ENCODE measurements around the gene CRYBG3. TPM values are rescaled to one million over a fixed set of nuclear protein-coding genes. Genes with fewer than 3 reads are reported as not detected.

CRYBG3 gene
- total RNA-seq, 6 donors from 2014 or later: 19.7 to 32.7 (median 26.6) TPM

DNA sequence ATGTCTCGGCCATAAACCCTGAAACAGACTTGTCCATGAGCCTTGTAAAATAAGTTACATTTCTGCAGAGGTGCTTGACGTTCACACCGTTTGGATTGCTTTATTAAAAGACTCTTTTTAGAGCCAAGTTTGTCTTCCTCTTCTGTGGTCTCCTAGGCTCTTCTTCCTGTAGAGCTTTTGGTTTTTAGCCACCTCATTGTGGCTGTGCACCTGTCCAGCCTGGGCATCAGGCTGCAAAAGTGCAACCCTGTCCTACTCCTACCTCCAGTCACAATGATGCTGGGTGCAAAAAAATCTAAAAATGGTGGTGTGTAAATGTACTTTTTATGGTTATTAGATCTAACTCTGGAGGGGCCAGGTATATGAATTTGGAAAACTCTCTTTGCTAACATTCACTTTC is 153.2 kb downstream of the CRYBG3 start:
- peaks cover 8 to 19% (median 18%) of the 10 kb centered on the region in 4 donors for H3K4me1 ChIP-seq
- H3K27me3 ChIP-seq: no peaks in the 10 kb centered on the region
- H3K36me3 ChIP-seq: no peaks in the 10 kb centered on the region
- no peak overlapping the region for H3K27ac ChIP-seq
- TF ChIP-seq, protein P1, sequence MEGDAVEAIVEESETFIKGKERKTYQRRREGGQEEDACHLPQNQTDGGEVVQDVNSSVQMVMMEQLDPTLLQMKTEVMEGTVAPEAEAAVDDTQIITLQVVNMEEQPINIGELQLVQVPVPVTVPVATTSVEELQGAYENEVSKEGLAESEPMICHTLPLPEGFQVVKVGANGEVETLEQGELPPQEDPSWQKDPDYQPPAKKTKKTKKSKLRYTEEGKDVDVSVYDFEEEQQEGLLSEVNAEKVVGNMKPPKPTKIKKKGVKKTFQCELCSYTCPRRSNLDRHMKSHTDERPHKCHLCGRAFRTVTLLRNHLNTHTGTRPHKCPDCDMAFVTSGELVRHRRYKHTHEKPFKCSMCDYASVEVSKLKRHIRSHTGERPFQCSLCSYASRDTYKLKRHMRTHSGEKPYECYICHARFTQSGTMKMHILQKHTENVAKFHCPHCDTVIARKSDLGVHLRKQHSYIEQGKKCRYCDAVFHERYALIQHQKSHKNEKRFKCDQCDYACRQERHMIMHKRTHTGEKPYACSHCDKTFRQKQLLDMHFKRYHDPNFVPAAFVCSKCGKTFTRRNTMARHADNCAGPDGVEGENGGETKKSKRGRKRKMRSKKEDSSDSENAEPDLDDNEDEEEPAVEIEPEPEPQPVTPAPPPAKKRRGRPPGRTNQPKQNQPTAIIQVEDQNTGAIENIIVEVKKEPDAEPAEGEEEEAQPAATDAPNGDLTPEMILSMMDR (IDR thresholded peaks at IDR 0.05): no peak
- TF ChIP-seq POLR2A (IDR thresholded peaks at IDR 0.05): no peak
- no peak for TF ChIP-seq EP300 (IDR thresholded peaks at IDR 0.05)
- no peak for TF ChIP-seq POLR2AphosphoS5 (IDR thresholded peaks at IDR 0.05)
- 55 to 76% methylated on average over 3 of the region's 3 CpGs for WGBS, 2 donors
- no peak for DNase-seq
- no peak for ATAC-seq (ENCODE audit: low FRiP score in 2 of 2)
- H3K9me3 ChIP-seq: no peaks in the 10 kb centered on the region
- H3K4me3 ChIP-seq: no peak overlapping the region

DNA sequence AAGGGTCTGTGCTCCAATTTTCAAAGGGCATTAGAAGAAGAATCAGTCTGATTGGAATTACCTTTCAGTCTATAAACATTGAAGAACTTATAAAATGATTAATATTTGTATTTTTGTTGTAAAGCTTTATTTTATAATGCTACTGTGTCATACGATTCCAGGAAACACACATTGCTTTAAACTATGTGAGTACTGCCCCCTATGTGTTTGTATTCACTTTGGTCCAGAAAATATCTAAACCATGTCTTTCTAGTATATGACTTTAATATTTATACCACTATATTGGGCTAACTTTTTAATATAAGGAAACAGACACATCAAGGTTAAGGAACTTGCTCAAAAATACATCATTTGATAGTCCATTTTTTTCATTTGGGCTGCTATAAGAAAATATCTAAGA is 153.7 kb downstream of the CRYBG3 start:
- Histone ChIP-seq H3K36me3 (no peaks in the 10 kb centered on the region), H3K9me3 (no peaks in the 10 kb centered on the region), H3K4me3 (no peak overlapping the region), H3K27ac (no peak overlapping the region), H3K4me1 (peaks cover 8 to 19% (median 17%) of the 10 kb centered on the region in 4 donors), H3K27me3 (no peaks in the 10 kb centered on the region)
- 85 to 89% methylated on average over 1 of the region's 1 CpG for WGBS, 2 donors
- no peak for TF ChIP-seq POLR2AphosphoS5 (IDR thresholded peaks at IDR 0.05)
- no peak for TF ChIP-seq POLR2A (IDR thresholded peaks at IDR 0.05)
- TF ChIP-seq, protein P1 (IDR thresholded peaks at IDR 0.05): no peak
- TF ChIP-seq EP300 (IDR thresholded peaks at IDR 0.05): no peak
- ATAC-seq (ENCODE audit: low FRiP score in 2 of 2) (no peak), DNase-seq (no peak)

DNA sequence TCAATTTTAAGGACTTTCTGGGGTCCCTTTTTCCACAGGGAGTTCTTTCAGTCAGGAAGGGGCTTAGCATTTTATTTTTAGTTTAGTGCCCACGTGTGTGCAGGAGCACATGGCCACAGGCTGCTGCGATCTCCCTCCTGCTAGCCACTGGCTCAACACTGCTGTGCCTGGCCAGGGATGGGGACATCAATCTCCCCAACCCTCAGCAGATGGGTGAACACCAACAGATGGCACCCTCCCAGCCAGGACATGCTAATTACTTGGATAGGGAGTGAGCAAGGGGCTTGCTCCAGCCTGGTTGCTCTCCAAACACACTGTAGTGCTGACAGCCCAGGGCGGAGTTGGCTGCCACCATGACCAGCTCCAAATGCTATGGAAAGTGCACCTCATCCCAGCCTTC is 157.8 kb downstream of the CRYBG3 start:
- DNase-seq: no peak
- H3K27me3 ChIP-seq: no peaks in the 10 kb centered on the region
- 81 to 90% methylated on average over 3 of the region's 3 CpGs for WGBS, 2 donors
- no peak overlapping the region for H3K4me3 ChIP-seq
- no peak overlapping the region for H3K27ac ChIP-seq
- no peaks in the 10 kb centered on the region for H3K36me3 ChIP-seq
- no peaks in the 10 kb centered on the region for H3K9me3 ChIP-seq
- TF ChIP-seq, protein P1 (IDR thresholded peaks at IDR 0.05): no peak
- no peak for TF ChIP-seq EP300 (IDR thresholded peaks at IDR 0.05)
- TF ChIP-seq POLR2AphosphoS5 (IDR thresholded peaks at IDR 0.05): no peak
- no peak for TF ChIP-seq POLR2A (IDR thresholded peaks at IDR 0.05)
- peaks cover 0 to 11% (median 5%) of the 10 kb centered on the region in 4 donors for H3K4me1 ChIP-seq
- peak in 1 of 2 donors; percentile 26 for ATAC-seq (ENCODE audit: low FRiP score in 2 of 2)

DNA sequence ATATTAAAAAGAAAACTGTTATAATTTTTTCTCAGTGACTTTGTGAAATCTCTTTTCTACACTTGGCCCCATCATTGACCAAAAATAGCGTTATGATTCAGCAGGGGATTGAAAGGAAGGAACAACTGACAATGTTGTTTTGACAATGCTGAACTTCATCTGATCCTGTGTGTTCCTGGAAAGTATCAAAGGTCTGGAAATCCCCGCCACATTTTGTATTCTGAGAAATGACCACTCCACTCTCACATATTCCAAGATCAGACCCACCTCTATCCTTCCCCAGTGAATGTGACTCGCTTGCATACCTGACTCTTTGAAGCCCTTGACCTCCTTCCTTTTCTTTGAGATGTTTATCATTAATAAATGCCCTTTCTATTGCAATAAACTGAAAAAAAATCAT is 160.1 kb downstream of the CRYBG3 start:
- peaks cover 0 to 11% (median 5%) of the 10 kb centered on the region in 4 donors for H3K4me1 ChIP-seq

More for the DNA sequence above, 160.1 kb downstream of the CRYBG3 start:
- peak in 1 of 2 donors; percentile 29 for ATAC-seq (ENCODE audit: low FRiP score in 2 of 2)
- Histone ChIP-seq H3K9me3 (no peaks in the 10 kb centered on the region), H3K4me3 (no peak overlapping the region), H3K27ac (peak overlapping the region in 2 of 4 donors; percentile 23 to 40), H3K27me3 (no peaks in the 10 kb centered on the region), H3K36me3 (no peaks in the 10 kb centered on the region)
- TF ChIP-seq POLR2A (IDR thresholded peaks at IDR 0.05) (no peak), POLR2AphosphoS5 (IDR thresholded peaks at IDR 0.05) (peak; percentile 18 to 44), EP300 (IDR thresholded peaks at IDR 0.05) (peak in 3 of 4 donors; percentile 29 to 86 (median 66))
- TF ChIP-seq, protein P1 (IDR thresholded peaks at IDR 0.05): no peak
- WGBS, 2 donors: 47 to 50% methylated on average over 3 of the region's 3 CpGs
- DNase-seq: no peak

All from upper lobe of left lung (tissue), 6 donors.